HG03060 (cell line): ENCODE measurements around the gene CNTNAP2.

Experiments used
- ATAC-seq: cut with Tn5 transposase; IDR thresholded peaks from one replicate; pipeline ENCODE4 v1.9.1; 2021; ENCODE audit warnings: low read depth, moderate number of reproducible peaks; ENCODE audit not compliant: unreplicated experiment

CNTNAP2 gene

DNA sequence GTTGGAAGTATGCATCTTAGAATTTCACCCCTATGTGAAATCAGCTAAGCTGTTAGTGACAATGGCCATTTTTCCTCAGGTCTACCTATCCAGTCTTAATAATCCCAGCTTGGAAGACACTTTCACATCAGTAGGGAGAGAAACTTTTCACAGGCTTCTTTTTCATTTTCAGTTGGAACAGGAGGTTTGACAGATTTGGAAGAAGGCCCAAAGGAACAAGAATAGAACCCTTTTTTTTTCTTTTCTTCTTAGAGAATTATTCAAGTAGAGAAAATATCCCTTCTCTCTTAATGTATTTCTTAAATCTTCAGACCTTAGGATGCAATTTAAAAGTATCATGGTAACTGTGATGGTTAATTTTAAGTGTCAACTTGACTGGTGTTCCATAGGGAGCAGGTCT lies 2063.5 kb downstream of the CNTNAP2 start:
- no peak for ATAC-seq

DNA sequence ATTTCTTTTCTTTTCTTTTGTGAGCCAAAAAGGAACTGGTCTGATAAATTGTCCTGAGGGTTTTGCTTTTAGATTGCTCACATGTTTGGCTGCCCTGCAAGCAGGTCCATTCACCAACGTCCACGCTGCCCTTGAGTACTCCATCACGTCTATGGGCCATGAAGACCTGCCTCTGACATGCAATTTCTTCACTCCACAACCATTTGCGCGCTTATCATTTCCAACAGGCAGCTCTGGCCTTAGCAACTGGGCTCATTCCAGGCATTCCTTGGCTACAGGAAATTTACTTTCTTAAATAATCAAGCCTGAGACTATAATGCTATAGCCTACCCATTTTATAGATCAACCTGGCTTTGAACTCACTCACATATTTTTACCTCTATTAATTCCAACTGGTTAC lies 2065.7 kb downstream of the CNTNAP2 start:
- ATAC-seq: no peak

DNA sequence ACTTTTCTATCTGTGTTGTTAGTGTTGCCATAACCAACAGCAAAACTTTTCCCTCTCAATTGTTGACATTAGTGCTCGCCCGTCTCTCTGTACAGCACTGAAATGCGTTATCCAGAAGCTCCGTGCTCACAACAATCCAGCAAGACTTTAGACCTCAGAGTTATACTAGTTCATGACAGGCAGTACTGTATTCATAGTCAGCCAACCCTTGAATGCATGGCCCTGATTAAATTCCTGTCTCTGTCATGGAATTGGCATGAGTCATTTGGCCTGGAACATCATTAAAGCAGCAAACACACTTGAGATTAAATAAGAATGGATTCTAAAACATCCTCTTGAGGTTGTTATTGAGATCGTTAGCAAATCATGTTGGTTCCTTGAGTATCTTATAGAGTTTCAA lies 2068.4 kb downstream of the CNTNAP2 start:
- ATAC-seq: no peak

DNA sequence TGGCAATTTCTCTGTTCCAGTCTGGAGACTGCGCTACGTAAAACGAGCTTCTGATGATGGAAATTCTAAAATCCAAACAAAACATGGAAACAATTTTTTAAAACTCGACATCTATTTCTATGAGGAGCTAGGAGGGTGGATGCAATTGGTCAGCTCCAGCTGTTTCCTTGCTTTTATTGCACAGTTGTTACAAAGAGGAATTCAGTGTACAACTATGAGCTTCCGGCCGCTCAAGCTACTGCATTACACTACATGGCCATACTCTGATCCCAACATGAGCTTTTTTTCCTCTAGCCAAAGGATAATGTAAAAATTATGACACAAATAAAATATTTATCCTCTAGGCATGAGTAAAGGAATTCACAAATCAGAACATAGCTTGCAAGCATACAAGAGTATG lies 2070.9 kb downstream of the CNTNAP2 start:
- no peak for ATAC-seq

DNA sequence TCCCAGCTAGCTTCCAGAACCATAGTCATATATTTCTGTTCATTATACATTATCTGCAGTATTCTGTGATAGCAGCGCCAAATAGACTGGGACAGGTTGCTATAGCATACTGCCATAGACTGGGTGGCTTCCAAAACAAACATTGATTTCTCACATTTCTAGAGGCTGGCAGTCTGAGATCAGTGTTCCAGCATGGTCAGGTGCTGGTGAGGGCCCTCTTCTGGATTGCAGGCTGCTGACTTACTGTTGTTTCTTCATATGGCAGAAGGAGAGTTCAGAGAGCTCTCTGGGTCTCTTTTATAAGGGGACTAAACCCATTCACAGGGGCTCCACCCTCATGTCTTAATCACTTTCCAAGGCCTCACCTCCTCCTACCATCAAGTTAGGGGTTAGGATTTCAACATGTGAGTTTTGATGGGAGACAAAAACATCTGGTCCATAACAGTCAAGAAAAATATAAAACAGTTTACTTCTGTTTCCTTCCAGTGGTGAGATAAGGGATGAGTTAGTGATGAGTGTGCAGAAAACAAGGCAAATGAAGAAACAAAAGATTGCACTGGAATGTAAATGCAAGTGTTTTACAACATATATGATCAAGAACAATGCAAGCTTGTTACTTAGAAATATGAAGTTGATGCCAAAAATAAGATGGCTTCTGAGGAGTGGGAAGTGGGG lies 2074.9 kb downstream of the CNTNAP2 start:
- ATAC-seq: no peak

DNA sequence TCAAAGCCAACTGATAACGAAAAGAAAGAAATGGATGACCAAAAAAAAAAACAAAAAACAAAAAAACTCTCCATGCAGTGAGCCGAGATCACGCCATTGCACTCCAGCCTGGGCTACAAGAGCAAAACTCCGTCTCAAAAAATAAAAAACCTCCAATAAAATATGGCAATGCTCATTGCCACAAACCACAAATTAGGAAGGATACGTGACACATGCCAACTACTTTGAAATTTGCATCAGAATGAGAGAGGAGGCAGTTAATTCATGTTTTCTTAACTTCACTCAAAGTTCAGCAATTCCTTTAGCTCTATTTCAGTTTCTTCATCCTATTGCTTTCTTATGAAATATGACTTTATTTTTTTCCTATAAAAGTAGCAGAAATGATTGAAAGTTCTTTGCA lies 2075.9 kb downstream of the CNTNAP2 start:
- no peak for ATAC-seq

DNA sequence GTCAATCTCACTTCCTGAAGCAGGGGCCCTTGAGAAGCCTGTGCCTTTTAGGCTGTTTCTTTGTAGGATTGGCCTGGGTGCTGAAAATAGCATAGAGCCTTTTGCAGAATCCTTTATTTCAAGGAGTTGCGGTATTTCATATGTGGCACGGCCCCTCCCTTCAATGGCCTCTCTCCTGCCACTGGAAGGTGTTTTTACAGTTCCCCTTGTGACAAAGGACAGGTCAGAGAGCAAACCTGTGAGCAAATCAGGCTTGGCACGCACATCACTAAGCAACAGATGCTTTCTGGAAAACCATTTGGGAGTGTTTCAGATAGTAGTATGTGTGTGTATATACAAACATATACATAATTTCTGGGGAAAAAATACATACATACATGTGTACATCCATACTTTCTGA lies 2085.4 kb downstream of the CNTNAP2 start:
- no peak for ATAC-seq

DNA sequence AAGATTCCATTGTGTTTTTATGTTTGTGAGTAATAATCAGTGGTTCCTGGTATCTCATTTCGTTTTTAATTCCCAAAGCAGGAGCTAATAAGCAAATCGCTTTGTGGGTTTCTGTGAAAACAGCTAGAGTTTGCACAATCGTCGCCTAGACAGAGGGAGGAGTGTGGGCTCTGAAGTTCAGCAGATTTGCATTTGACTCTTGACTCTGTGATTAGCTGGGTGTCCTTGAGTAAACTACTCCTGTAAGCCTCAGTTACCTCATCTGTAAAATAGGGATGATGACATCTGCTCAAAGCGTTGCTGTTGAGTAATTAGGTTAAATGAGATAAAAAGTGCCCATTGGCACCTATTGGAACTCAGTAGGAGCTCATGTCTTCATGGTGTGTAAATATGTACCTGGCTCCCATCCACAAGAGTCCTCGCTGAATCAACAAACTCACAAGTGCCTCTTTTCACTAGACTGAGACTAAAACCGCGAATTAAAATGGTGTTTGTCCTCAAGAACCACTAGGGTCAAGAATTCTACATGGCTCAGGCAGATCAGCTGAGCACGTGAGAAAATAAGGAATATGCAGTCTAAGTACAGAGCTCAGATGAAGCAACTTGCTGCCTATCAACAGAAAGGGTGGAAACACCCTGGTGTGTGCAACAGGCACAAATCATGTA lies 2088.2 kb downstream of the CNTNAP2 start:
- ATAC-seq: no peak

DNA sequence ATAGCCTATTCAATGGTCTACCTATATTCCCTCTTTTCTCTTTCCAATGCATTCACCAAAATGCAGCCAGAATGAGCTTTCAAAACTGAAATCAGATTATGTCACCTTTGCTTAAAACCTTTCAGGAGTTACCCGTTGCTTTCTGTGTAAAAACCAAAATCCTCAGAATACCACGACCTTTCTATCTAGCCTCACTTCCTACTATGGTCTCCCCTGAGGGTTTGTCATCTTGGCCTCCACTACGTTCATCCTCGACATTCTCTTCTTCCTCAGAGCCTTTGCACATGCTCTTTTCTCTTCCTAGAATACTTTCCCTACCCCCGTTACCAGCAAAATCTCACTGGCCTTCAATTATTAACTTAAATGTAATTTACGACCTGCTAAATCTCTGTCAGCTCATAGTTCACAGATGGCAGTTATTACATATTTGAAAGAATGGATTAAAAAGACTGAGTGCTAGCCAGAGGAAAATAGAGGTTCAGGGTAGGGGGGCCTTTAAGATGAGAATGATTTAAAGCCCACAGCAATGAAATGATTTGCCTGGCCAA lies 2093.1 kb downstream of the CNTNAP2 start:
- ATAC-seq: no peak

DNA sequence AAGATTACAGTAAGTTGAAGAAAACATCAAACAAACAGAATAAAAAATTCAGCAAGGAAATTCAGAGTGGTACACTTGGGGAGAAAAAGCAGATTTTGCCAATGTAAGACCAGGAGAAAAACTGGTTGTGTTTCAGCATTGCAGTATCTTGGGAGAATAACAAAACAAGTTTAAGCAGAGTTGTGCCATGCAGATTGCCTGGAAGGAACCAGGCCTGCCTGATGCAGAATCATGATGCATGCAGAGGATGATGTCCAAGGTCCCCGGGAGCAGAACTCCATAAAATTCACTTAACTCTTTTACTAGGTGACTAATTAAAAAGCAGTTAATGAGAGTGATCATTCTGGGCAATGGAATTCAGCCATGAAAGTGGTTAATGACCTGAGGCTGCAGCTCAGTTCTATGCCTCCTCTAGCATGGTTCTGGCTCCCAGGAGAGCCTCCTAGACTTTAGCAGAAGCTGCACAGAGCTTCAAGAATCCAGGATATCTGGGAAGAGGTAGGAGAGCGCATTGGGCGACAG lies 2094.3 kb downstream of the CNTNAP2 start:
- ATAC-seq: no peak

DNA sequence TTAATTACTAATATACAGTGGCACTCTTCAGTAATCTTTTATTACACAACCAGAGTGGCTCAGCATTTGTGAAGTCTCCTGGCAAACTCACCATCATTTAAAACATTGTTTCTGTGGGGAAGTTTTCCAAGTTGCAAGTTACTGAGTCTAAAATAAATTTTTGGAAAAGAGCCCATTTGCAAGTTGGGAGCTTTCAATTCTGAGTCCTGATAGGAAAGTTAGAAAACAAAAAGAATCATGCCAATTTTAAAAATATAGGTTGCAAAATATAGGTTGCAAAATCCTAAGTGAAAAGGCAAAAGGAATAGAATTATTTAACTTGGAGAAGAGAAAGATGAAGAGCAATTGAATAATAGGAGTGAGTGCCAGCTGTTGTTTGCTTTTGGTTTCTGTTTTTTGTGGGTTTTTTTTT lies 2095.1 kb downstream of the CNTNAP2 start:
- no peak for ATAC-seq

DNA sequence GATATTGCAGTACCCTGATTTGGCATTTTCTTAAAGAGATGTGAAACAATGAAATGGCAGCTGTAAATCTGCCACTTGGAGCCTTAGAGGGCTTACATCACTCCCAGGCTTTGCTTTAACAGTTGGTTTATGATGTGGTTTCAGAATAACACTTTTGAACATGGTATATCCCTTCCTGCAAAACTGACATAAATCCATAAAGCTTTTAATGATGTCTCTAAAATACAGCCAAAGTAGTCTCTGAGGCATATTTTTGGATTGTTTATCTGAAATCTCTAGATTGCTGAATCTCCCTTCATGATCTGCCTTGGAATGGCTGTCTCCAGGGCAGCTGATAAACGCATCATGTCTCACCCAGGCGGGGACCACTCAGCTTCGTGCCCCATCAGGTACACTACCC lies 2096.1 kb downstream of the CNTNAP2 start:
- ATAC-seq: no peak

DNA sequence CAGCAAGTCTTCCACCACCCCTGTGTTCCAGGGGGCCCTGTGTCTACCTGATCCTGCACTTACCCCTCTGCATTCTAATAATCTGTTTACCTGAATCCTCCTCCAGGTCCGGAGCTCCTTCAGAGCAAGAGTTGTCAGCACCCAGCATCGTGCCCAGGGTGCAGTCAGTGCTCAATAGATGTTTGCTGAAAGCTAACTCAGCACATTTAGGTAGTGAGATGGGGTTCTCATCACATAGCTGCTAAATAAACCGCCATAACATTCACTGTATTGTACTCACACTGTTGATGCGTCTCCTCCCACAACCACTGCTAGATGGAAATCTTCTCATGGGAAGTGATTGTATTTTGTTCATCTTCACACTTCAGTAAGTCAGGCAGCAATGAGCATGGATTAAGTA lies 2097.5 kb downstream of the CNTNAP2 start:
- ATAC-seq: no peak

DNA sequence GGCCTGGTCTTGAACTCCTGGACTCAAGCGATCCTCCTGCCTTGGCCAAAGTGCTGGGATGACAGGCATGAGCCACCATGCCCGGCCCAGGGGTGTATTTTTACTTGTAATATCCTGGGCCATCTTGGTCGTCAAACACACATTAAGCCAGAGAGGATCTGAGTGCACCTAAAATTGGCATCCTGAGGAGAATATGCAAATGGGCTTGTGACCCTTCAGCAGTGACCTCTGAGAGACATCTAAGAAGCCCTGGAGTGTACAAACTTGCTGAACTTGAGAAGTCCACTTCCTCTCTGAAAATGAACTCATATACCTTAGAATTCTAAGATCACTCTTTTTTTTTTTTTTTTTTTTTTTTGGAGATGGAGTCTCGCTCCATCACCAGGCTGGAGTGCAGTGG lies 2102.0 kb downstream of the CNTNAP2 start:
- no peak for ATAC-seq

DNA sequence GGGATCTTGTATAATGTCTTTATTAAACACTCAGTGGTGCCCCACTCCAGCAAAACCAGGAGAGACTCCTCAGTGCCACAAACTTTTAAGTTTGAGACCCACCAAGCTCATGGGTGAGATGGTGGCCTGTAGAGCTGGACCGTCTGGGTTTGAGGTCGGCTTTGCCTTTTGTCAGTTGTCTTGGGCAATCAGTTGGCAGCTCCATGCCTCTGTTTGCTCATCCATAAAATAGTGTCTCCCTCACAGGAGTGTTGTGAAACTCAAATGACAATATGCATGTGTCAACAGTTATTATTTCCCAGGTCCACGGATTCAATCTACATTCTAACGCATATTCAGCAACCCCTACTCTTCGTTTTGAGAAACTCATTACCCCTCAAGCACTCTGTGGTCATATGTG lies 2106.1 kb downstream of the CNTNAP2 start:
- no peak for ATAC-seq

DNA sequence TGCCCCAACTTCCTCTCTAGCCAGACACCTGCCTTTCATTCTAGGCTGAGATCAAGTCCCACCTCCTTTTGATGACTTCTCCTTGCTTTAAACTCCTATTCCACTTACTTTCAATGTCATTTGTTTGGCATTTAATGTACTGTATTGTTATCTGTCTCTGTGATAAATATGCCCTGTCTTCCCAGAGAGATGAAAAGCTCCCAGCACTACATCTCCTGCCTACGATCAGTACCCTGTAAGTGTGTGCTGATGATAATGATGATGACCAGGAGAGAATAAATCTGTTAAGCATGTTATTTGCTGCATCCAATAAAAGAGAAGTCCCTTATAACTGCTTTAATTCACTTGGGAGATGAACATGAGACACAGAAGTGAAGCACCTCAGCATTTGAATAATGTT lies 2106.6 kb downstream of the CNTNAP2 start:
- ATAC-seq: no peak

DNA sequence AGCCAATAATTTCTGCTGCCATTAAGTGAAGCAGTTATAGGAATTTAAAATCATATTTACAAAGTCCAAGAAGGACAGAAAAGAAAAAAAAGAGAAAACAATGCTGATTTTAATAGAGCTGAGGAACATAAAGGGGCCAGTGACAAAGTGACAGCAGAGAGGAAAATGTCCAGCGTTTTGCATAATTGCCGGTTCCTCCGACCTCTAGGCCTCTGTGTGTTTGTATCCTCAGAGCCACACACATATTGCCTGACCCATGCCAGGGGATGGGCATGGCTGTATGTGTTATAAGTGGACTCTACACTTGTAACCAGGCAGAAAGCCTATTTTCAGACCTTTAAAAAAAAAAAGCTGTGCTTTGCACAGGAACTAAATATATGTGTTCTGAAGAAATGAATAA lies 2107.1 kb downstream of the CNTNAP2 start:
- ATAC-seq: no peak

DNA sequence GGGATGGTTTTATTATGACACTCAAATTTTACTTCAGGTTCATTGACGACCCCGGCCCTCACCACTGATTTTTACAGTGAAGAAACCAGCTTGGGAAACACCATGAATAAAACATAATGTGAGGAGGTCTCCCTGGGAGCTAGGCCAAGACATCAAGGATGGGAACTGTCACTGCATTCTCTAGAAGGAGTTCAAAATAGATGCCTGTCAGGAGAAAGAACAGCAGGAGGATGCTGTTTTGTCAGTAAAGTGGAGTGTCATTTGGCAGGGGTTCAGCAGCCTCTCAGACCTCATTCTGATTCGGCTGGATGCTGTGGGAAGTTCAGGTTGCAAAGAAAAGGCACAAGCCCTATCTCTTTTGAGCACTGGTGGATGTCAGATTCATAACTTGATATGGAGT lies 2113.7 kb downstream of the CNTNAP2 start:
- no peak for ATAC-seq

DNA sequence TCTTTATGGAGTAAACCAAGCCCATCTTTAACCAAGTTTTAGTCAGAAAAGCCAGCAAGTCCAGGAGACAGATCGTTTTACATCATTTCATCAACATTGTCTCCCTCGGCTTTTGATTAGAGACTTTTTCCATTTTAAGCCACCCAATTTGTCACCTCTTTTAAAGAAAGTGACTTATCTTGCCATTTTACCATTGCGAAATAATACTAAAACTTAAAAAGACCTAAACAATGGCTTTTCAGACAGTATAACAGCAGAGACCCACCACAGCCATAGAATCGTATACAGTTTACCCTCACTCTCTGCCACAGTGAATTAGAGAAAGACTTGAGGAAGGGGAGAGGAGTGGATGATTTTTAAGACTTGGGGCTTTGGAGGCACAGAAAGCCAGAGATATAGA lies 2114.3 kb downstream of the CNTNAP2 start:
- ATAC-seq: no peak

DNA sequence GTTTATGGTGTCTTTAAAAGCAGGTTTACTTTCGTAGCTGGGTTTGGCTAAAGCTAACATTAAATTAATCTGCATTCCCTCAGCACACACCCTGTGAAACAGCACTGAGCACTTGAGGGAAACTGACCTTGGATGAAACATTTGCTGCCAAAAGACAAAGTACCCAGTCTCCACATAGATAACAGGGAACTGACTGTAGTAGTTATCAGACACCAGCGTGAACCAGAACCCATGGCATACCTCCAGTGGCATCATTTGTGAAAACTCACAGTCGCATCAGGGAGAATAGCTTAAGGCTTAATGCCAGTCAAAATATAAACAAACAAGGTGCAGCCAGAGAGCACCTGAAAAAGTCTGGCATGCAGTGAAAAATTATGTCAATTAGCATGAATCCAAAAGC lies 2116.2 kb downstream of the CNTNAP2 start:
- ATAC-seq: no peak

DNA sequence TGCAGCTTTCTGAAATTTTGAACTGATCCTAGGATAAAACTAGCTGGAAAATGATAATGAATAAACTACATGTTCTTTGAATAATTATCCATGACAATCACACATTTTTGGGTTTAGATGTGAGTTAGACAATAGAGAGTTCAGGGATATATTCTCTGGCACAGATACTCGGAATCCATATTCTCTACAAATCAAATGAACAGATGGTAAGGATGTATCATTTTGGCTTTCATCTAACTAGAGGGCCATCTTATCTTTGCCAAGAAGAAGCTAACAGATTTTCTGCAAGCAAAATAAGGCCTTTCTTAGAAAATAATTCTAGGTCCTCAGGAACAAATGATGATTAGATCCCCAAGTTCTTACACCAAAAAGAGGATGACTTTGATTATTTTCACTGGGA lies 2118.1 kb downstream of the CNTNAP2 start:
- ATAC-seq: no peak

DNA sequence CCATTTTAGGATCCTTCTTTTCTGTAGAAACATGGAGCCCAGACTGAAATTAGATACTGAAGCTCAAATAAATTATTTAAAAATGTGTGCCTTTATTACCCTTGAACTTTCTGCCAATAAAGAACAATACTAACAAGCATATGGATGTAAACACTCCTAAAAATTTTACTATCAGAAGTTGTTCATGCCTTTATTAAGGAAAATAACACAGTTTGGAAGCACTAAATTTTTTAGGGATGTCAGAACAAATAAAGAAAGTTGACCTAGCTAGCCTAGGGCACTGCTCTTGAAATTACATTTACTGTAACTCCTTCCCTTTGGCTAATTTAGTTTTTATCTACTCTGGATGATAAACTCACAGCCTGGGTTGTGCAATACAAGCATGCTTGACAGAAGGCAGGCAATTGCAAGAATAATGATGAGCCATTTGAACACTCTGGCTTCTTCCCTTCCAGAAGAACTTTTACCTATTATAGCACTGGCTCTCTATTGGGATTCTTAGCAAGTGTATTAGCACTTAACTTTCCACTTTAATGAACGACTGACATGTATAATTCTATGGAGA lies 2122.2 kb downstream of the CNTNAP2 start:
- ATAC-seq: no peak
